BLaER1 (cell line): Measurements from ENCODE around the gene STXBP5.

Experiments
- H3K27ac ChIP-seq: shearing (Covaris generic); formaldehyde crosslinking; 2 replicates; pipeline ENCODE4 v1.8.1; 2022
- H3K27me3 ChIP-seq: shearing (Covaris generic); formaldehyde crosslinking; 2 replicates; pipeline ENCODE4 v1.8.1; 2022
- H3K36me3 ChIP-seq: shearing (Covaris generic); formaldehyde crosslinking; 2 replicates; pipeline ENCODE4 v1.8.1; 2022
- H3K4me1 ChIP-seq: shearing (Covaris generic); formaldehyde crosslinking; 2 replicates; pipeline ENCODE4 v1.8.1; 2022
- H3K4me2 ChIP-seq: shearing (Covaris generic); formaldehyde crosslinking; 2 replicates; pipeline ENCODE4 v1.8.1; 2022
- H3K4me3 ChIP-seq: shearing (Covaris generic); formaldehyde crosslinking; 2 replicates; pipeline ENCODE4 v1.8.1; 2022
- H3K9ac ChIP-seq: shearing (Covaris generic); formaldehyde crosslinking; 2 replicates; pipeline ENCODE4 v1.8.1; 2022
- H3K9me3 ChIP-seq: shearing (Covaris generic); formaldehyde crosslinking; 2 replicates; pipeline ENCODE4 v1.8.1; 2022
- H4K20me1 ChIP-seq: shearing (Covaris generic); formaldehyde crosslinking; 2 replicates; pipeline ENCODE4 v1.8.1; 2022
- Cebpa-rat ChIP-seq: shearing (Covaris generic); IDR thresholded peaks from 2 replicates; pipeline ENCODE4 v1.8.1; 2022

Gene STXBP5

DNA sequence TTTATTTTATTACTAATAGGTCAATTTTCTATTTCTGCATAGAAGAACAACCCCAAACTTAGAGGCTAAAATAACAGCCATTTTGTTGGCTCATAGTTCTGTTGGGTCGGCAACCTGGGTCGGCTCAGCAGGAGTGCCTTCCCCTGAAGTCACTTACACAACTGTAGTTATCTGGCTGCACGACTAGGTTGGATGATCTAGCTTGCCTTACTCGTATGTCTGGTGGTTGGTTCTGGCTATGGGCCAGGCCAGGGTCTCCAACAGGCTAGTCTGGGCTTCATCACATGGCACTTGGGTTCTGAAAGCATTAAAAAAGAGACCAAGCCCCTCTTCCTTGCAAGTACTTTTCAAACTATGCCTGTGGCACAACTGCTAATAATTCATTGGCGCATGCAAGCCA, 53.5 kb downstream of the STXBP5 start:
- no peaks in the 10 kb centered on the region for H3K4me1 ChIP-seq
- no peak overlapping the region for H3K4me2 ChIP-seq
- H3K36me3 ChIP-seq: no peaks in the 10 kb centered on the region
- TF ChIP-seq Cebpa-rat: no peak
- no peaks in the 10 kb centered on the region for H3K9me3 ChIP-seq
- H4K20me1 ChIP-seq: no peaks in the 10 kb centered on the region
- no peak overlapping the region for H3K27ac ChIP-seq
- H3K4me3 ChIP-seq: no peak overlapping the region
- no peak overlapping the region for H3K9ac ChIP-seq
- H3K27me3 ChIP-seq: no peaks in the 10 kb centered on the region

DNA sequence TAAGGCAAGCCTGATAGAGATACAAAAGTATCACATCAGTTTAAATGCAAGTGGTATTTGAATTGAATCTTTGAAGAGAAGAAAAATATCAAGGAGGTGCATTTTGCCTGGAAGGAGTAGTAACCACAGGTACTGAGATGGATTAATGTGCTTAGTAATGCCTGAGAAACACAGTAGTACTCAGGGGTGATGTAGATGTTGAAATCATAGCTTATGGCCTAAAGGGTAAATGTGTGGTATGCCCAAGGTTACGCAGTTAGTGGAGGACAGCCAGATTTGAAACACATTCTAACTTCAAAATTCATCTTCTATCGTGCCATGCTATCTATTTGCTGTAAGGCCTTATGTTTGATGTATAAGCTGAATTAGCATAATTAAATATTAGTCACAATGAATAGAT, 55.9 kb downstream of the STXBP5 start:
- no peaks in the 10 kb centered on the region for H4K20me1 ChIP-seq
- no peaks in the 10 kb centered on the region for H3K27me3 ChIP-seq
- H3K27ac ChIP-seq: no peak overlapping the region
- no peak overlapping the region for H3K4me2 ChIP-seq
- H3K36me3 ChIP-seq: no peaks in the 10 kb centered on the region
- TF ChIP-seq Cebpa-rat: no peak
- H3K4me3 ChIP-seq: no peak overlapping the region
- H3K9ac ChIP-seq: no peak overlapping the region
- H3K4me1 ChIP-seq: no peaks in the 10 kb centered on the region
- H3K9me3 ChIP-seq: no peaks in the 10 kb centered on the region

DNA sequence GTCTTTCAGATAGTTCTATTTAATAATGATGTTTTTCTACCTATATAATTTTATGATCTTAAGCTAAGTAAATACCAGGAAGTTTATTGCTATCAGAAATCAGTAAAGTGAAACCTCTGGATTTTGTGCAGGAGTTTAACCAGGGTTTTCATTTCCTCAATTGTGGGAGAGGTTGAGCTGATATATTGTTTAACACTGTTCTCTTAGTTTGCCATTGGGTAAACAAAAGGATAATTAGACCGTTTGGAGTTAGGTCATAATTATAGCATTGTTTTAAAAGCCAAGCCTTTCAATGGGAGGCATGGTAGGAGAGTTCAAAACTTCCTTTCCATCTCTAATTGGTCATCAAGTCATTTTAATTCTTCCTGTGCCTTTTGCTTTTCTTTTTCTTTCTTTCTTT, 58.7 kb downstream of the STXBP5 start:
- Histone ChIP-seq H3K36me3 (0 out of 2 replicates have a peak, but pooled peaks cover 4% of the 10 kb centered on the region), H3K4me2 (no peak overlapping the region), H3K27ac (no peak overlapping the region), H3K4me1 (no peaks in the 10 kb centered on the region), H4K20me1 (no peaks in the 10 kb centered on the region), H3K4me3 (no peak overlapping the region), H3K27me3 (no peaks in the 10 kb centered on the region), H3K9ac (no peak overlapping the region), H3K9me3 (no peaks in the 10 kb centered on the region)
- no peak for TF ChIP-seq Cebpa-rat

DNA sequence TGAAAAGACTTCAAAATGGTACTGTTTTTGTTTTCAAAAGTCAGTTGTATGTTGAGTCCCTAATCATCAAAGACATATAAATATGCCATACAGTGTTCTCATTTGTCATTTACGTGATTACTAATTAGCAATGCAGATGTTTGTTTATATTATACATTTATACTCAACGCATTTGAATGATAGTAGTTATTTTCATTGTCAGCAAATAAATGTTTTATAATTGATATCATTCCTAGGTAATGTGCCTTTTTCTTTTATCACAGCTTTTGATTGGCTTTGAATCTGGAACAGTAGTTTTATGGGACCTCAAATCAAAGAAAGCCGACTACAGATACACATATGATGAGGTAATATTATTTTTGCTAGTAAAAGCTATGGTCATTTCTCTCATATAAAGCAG, 62.6 kb downstream of the STXBP5 start:
- H3K36me3 ChIP-seq: 0 out of 2 replicates have a peak, but pooled peaks cover 4% of the 10 kb centered on the region
- H3K4me1 ChIP-seq: no peaks in the 10 kb centered on the region
- no peaks in the 10 kb centered on the region for H4K20me1 ChIP-seq
- H3K27ac ChIP-seq: no peak overlapping the region
- H3K4me3 ChIP-seq: no peak overlapping the region
- H3K4me2 ChIP-seq: no peak overlapping the region
- no peaks in the 10 kb centered on the region for H3K9me3 ChIP-seq
- H3K9ac ChIP-seq: no peak overlapping the region
- TF ChIP-seq Cebpa-rat: no peak
- no peaks in the 10 kb centered on the region for H3K27me3 ChIP-seq

DNA sequence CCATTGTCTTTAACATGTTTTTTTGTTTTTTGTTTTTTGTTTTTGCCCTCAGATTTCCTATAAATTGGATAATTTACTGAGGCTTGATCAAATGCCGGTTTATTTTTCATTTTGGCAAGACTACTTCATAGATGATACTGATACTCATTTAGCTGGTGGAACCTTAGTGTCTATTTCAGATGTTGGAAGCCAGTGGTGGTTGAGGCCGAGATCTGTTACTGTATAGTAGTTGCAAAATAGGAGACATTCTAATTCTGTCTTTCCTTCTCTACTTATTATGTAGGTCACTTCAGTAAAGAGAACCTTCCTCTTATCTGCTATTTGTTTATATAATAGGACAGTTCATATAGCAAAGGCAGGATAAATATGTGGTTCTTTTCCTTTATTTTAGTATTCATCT, 63.4 kb downstream of the STXBP5 start:
- Histone ChIP-seq H3K4me2 (no peak overlapping the region), H3K36me3 (0 out of 2 replicates have a peak, but pooled peaks cover 4% of the 10 kb centered on the region), H3K27ac (no peak overlapping the region), H4K20me1 (no peaks in the 10 kb centered on the region), H3K4me3 (no peak overlapping the region), H3K27me3 (no peaks in the 10 kb centered on the region), H3K9ac (no peak overlapping the region), H3K9me3 (no peaks in the 10 kb centered on the region), H3K4me1 (no peaks in the 10 kb centered on the region)
- no peak for TF ChIP-seq Cebpa-rat

DNA sequence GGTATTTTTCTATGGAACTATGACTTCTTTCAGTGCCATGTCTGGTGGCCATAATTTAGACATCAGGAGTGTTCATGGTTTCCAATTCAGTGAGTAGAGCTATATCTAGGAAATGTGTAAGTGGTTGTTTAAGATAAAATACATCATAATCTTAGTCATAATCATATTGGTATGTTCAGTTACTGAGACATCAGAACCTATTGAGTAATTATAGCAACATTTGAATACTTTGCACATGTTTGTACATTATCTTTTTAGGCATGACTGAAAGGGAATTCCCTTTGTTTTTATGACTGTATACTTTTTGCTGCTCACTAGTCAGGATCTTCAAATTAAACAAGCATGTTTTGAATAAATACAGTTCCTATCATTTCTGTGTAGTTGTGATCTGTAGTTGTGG, 64.0 kb downstream of the STXBP5 start:
- H3K36me3 ChIP-seq: 0 out of 2 replicates have a peak, but pooled peaks cover 4% of the 10 kb centered on the region
- H3K27me3 ChIP-seq: no peaks in the 10 kb centered on the region
- H3K9me3 ChIP-seq: no peaks in the 10 kb centered on the region
- no peaks in the 10 kb centered on the region for H3K4me1 ChIP-seq
- H3K4me3 ChIP-seq: no peak overlapping the region
- no peak overlapping the region for H3K27ac ChIP-seq
- H3K9ac ChIP-seq: no peak overlapping the region
- TF ChIP-seq Cebpa-rat: no peak
- no peak overlapping the region for H3K4me2 ChIP-seq
- no peaks in the 10 kb centered on the region for H4K20me1 ChIP-seq

DNA sequence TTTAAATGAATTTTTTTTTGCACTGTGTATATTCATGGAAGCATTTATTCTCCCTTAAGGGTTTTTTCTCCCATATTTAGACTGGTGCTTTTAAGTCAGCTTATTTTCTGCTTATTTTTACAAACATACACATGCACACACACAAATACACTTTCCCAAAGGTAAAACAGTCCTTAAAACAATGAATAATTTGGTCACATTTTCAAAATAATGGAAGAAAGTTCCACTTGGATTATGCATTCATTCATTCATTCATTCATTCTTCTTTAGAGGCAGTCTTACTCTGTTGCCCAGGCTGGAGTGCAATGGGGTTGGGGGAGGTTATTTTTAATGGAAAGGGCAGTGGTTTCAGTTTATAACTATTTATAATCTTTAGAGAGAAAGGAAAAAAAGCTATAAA, 69.8 kb downstream of the STXBP5 start:
- Histone ChIP-seq H3K4me3 (no peak overlapping the region), H4K20me1 (no peaks in the 10 kb centered on the region), H3K9me3 (no peaks in the 10 kb centered on the region), H3K36me3 (peaks cover 6% of the 10 kb centered on the region), H3K27me3 (no peaks in the 10 kb centered on the region), H3K9ac (no peak overlapping the region), H3K4me1 (no peaks in the 10 kb centered on the region), H3K4me2 (no peak overlapping the region), H3K27ac (no peak overlapping the region)
- no peak for TF ChIP-seq Cebpa-rat

DNA sequence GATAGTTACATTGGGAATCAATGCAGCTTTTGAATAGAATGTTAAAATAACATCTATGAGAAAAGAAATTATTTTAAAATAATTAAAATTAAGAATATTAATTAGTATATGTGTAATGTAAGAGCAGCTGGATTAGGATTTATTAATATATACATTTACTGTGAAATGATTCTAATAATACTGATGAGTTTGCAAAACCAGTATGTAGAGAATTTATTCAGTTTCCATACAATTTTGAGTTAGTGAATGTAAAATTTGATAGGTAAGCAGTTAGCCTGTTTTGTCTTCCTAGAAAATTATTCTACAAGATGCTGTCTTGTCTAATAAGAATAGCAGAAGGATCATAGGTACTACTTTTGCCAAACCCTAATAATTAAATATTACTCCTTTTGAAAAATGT, 70.6 kb downstream of the STXBP5 start:
- Histone ChIP-seq H3K27ac (no peak overlapping the region), H3K27me3 (no peaks in the 10 kb centered on the region), H3K9me3 (no peaks in the 10 kb centered on the region), H3K9ac (no peak overlapping the region), H3K36me3 (peaks cover 6% of the 10 kb centered on the region), H3K4me1 (no peaks in the 10 kb centered on the region), H3K4me3 (no peak overlapping the region), H3K4me2 (no peak overlapping the region), H4K20me1 (no peaks in the 10 kb centered on the region)
- no peak for TF ChIP-seq Cebpa-rat

- Histone ChIP-seq H3K36me3 (peaks cover 11% of the 10 kb centered on the region), H3K4me1 (no peaks in the 10 kb centered on the region), H3K9me3 (no peaks in the 10 kb centered on the region), H3K4me2 (no peak overlapping the region), H3K27ac (no peak overlapping the region), H4K20me1 (no peaks in the 10 kb centered on the region), H3K27me3 (no peaks in the 10 kb centered on the region), H3K9ac (no peak overlapping the region), H3K4me3 (no peak overlapping the region)
- no peak for TF ChIP-seq Cebpa-rat
These were observed 74.7 kb downstream of the STXBP5 start for GRCh38 chr6:147278891-147279290.

DNA sequence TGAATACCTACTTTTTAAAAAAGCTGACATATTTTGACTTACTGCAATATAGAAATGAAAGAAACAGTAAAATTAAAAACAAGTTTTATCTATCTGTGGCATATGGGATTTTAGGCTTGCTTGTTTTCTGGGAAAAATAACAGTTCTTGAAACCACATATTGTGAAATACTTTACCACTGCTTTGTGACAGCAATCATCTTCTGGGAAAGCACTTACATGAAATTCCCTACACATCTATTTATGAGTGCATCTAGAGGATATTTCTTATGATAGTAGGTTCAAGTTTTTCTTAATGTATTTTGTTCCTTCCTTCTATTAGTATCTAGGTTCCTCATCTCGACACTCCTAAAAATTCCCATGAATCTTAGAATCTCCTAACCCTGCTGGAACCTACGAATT, 75.2 kb downstream of the STXBP5 start:
- H3K36me3 ChIP-seq: peaks cover 11% of the 10 kb centered on the region

DNA sequence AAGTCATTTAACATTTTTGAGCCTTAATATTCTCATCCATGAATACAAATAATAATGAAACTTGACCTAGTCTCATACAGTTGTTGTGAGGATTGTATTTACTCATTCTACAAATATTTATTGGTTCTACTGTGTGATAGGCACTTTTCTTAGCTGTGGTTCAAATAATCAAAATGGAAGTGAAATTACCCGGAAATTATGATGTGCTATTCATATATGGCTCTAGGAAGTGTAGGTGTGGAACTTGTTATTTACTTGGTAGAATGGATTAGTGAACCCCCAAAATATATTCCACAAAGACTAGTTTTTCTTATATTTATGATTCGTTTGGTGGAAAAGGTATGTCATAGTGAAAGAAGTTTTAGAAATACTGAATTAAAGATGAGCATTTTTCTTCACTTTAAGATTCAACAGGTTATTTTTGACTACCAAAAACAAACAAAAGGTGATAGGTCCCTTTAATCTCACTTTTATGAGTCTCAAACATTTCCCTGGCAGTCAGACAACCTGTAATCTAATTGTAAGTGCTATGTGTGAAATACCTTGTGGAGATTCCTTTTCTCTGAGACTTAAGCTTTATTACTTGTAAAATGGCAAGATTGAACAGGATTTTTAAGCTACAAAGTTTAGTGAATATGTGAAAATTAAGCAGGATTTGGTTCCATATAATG, 77.8 kb downstream of the STXBP5 start:
- Histone ChIP-seq H3K4me2 (no peak overlapping the region), H3K36me3 (peaks cover 11% of the 10 kb centered on the region)

More for the DNA sequence above, 75.2 kb downstream of the STXBP5 start:
- H4K20me1 ChIP-seq: no peaks in the 10 kb centered on the region
- H3K4me1 ChIP-seq: no peaks in the 10 kb centered on the region
- H3K4me2 ChIP-seq: no peak overlapping the region
- H3K27me3 ChIP-seq: no peaks in the 10 kb centered on the region
- no peak overlapping the region for H3K9ac ChIP-seq
- no peak overlapping the region for H3K4me3 ChIP-seq
- TF ChIP-seq Cebpa-rat: no peak
- H3K27ac ChIP-seq: no peak overlapping the region
- H3K9me3 ChIP-seq: no peaks in the 10 kb centered on the region

More for the DNA sequence above, 77.8 kb downstream of the STXBP5 start:
- Histone ChIP-seq H3K4me1 (no peaks in the 10 kb centered on the region), H3K9me3 (no peaks in the 10 kb centered on the region), H4K20me1 (no peaks in the 10 kb centered on the region), H3K27me3 (no peaks in the 10 kb centered on the region), H3K4me3 (no peak overlapping the region), H3K9ac (no peak overlapping the region), H3K27ac (no peak overlapping the region)
- TF ChIP-seq Cebpa-rat: no peak
